ENCODE data around the gene CNTNAP2.

- TF ChIP-seq, protein P1, sequence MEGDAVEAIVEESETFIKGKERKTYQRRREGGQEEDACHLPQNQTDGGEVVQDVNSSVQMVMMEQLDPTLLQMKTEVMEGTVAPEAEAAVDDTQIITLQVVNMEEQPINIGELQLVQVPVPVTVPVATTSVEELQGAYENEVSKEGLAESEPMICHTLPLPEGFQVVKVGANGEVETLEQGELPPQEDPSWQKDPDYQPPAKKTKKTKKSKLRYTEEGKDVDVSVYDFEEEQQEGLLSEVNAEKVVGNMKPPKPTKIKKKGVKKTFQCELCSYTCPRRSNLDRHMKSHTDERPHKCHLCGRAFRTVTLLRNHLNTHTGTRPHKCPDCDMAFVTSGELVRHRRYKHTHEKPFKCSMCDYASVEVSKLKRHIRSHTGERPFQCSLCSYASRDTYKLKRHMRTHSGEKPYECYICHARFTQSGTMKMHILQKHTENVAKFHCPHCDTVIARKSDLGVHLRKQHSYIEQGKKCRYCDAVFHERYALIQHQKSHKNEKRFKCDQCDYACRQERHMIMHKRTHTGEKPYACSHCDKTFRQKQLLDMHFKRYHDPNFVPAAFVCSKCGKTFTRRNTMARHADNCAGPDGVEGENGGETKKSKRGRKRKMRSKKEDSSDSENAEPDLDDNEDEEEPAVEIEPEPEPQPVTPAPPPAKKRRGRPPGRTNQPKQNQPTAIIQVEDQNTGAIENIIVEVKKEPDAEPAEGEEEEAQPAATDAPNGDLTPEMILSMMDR (IDR thresholded peaks at IDR 0.05), result no peak
- TF ChIP-seq POLR2A (IDR thresholded peaks at IDR 0.05), result no peak
These were observed 954.9 kb downstream of the CNTNAP2 start for GRCh38 chr7:147071536-147071935.

Measured in testis (tissue), 2 donors.